Transverse colon (tissue), 4 donors: ENCODE results near the gene USP2. TPM values are rescaled to one million over a fixed set of nuclear protein-coding genes. Genes with fewer than 3 reads are reported as not detected.

Source experiments
- DNase-seq: peaks from one replicate; pipeline ENCODE4 v3.0.0-alpha.2; 2019
- H3K27ac ChIP-seq, 4 donors: fragments of 200-600 bp; sonication (generic); 2 replicates each; pipeline ENCODE4 v1.5.1; 2016 to 2018; ENCODE audit warnings: inconsistent platforms in 4 of 4
- H3K27me3 ChIP-seq: fragments of 200-600 bp; sonication (generic); 2 replicates; pipeline ENCODE4 v1.5.1; 2017; ENCODE audit warnings: inconsistent platforms
- H3K36me3 ChIP-seq, 4 donors: fragments of 200-600 bp; sonication (generic); 2 replicates each; pipeline ENCODE4 v1.5.1; 2017 to 2019; ENCODE audit warnings: inconsistent platforms in 4 of 4
- H3K4me1 ChIP-seq, 4 donors: fragments of 200-600 bp; sonication (generic); 2 replicates each; pipeline ENCODE4 v1.5.1; 2017 to 2020; ENCODE audit warnings: inconsistent platforms in 4 of 4
- H3K4me3 ChIP-seq, 4 donors: fragments of 200-600 bp; sonication (generic); 1 replicate in 1 of 4; 2 replicates in 3 of 4; pipeline versions ENCODE4 v1.5.1 to v1.6.1; 2017 to 2019; ENCODE audit warnings: inconsistent platforms in 4 of 4
- H3K9me3 ChIP-seq, 2 donors: fragments of 200-600 bp; sonication (generic); 2 replicates each; pipeline ENCODE4 v1.5.1; 2017 to 2019; ENCODE audit warnings: inconsistent platforms in 2 of 2
- EP300 ChIP-seq: sonication (generic); formaldehyde crosslinking; IDR thresholded peaks from one replicate; pipeline ENCODE4 v1.6.1; 2017; ENCODE audit warnings: antibody characterized with exemption, low read depth
- POLR2A ChIP-seq: fragments of 450-650 bp; IDR thresholded peaks from one replicate; pipeline ENCODE4 v1.6.1; 2016; ENCODE audit warnings: antibody characterized with exemption, mild to moderate bottlenecking, moderate library complexity
- POLR2AphosphoS5 ChIP-seq, 3 donors: sonication (generic); formaldehyde crosslinking; IDR thresholded peaks; one replicate each; pipeline ENCODE4 v1.6.1; 2016; ENCODE audit warnings: antibody characterized with exemption in 3 of 3
- WGBS, 2 donors: methylation state at CpG; one replicate each; pipeline ENCODE4 v1.1.5; 2018; ENCODE audit warnings: low coverage in 1 of 2; 5-methylcytosine and 5-hydroxymethylcytosine counted together
- in situ Hi-C, 4 donors: fragments of 200-750 bp; cut with MboI; loops; one replicate each; pipeline versions ENCODE4 v1.15.0 to v1.15.1; 2017; ENCODE audit warnings: low sequenced_read_pairs in 3 of 4, low pct_ligation_motif_present in 1 of 4, low pct_unique_long_range_greater_than_20kb in 1 of 4
- intact Hi-C: fragments of 100-400 bp; cut with DNase I; formaldehyde crosslinking; loops from one replicate; pipeline ENCODE4 v1.15.1; 2023; ENCODE audit warnings: low total_unique reads
- total RNA-seq, 4 donors: library from RNA; depleted of rRNA; stranded (reverse); fragments of >200 nt; gene quantifications; one replicate each; pipeline ENCODE4 v1.1.0, GENCODE V29; 2016
- TF ChIP-seq, protein P1 (sequence below), 5 experiments: fragments of 200-600 bp in 3 of 5; fragments of 450-650 bp in 2 of 5; sonication (generic) in 3 of 5; IDR thresholded peaks; 1 replicate in 2 of 5; 2 replicates in 3 of 5; pipeline ENCODE4 v1.5.1; 2016 to 2017; ENCODE audit warnings: antibody characterized with exemption in 5 of 5, inconsistent platforms in 3 of 5, mild to moderate bottlenecking in 2 of 5, moderate library complexity in 1 of 5

USP2 gene
- total RNA-seq, 4 donors from 2014 or later, result 9.8 to 26.6 (median 22.7) TPM

DNA sequence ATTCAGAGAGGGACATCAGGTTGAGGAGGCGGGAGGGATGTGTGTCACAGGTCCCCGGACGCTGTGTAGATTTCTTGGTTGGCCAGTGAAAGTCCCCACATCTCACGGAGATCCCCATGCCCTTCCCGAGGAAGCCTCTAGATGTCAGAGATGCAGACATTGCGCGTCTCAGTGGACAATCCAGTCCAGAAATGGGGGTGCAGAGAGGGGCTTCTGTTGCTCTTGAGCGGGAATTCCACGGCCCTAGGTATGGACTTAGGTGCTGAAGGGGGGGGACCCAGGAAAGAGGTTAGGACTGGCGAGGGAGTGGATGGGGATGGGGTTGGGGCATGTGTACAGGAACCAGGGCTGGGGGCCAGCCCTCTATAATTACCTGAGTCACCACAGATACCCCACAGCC lies 34.5 kb upstream of the USP2 start:
- Histone ChIP-seq H3K9me3 (no peaks in the 10 kb centered on the region), H3K27me3 (peaks cover 9% of the 10 kb centered on the region), H3K36me3 (no peaks in the 10 kb centered on the region), H3K4me3 (no peak overlapping the region), H3K27ac (no peak overlapping the region), H3K4me1 (no peaks in the 10 kb centered on the region)
- in situ Hi-C loops, result no loop called here
- intact Hi-C loops, result no loop called here
- no peak for DNase-seq
- WGBS, 2 donors, result 80 to 91% methylated on average over 1 to 10 of the region's 10 CpGs
- TF ChIP-seq EP300, result no peak
- TF ChIP-seq, protein P1, sequence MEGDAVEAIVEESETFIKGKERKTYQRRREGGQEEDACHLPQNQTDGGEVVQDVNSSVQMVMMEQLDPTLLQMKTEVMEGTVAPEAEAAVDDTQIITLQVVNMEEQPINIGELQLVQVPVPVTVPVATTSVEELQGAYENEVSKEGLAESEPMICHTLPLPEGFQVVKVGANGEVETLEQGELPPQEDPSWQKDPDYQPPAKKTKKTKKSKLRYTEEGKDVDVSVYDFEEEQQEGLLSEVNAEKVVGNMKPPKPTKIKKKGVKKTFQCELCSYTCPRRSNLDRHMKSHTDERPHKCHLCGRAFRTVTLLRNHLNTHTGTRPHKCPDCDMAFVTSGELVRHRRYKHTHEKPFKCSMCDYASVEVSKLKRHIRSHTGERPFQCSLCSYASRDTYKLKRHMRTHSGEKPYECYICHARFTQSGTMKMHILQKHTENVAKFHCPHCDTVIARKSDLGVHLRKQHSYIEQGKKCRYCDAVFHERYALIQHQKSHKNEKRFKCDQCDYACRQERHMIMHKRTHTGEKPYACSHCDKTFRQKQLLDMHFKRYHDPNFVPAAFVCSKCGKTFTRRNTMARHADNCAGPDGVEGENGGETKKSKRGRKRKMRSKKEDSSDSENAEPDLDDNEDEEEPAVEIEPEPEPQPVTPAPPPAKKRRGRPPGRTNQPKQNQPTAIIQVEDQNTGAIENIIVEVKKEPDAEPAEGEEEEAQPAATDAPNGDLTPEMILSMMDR (IDR thresholded peaks at IDR 0.05), result no peak
- no peak for TF ChIP-seq POLR2A
- TF ChIP-seq POLR2AphosphoS5 (IDR thresholded peaks at IDR 0.05), result no peak

DNA sequence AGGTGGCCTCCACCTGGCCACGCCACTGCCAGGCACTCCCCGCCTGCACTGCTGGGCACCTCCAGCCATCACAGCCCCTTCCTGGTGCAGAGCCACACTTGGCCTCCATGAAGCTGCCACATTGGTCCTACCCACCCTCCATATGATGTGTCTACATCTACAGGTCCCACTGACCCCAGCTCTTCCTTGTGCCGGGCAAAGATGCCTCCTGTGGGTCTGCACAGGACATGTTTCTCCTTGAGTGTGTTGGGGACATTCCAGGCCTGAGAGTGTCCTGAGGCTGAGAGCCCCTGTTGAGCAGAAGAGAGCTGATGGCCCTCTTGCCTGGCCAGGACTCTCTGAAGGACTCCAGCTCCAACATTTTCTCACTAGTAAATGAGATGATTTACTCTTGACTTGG lies 34.0 kb upstream of the USP2 start:
- peaks cover 5% of the 10 kb centered on the region for H3K27me3 ChIP-seq
- H3K4me1 ChIP-seq, result no peaks in the 10 kb centered on the region
- DNase-seq, result no peak
- H3K36me3 ChIP-seq, result no peaks in the 10 kb centered on the region
- TF ChIP-seq, protein P1 (IDR thresholded peaks at IDR 0.05), result no peak
- TF ChIP-seq POLR2A (no peak), EP300 (no peak), POLR2AphosphoS5 (IDR thresholded peaks at IDR 0.05) (no peak)
- WGBS, 2 donors, result 89% methylated on average over 3 of the region's 3 CpGs; no CpG with 5 or more reads in 1 of the 2 donors
- no peak overlapping the region for H3K27ac ChIP-seq
- intact Hi-C loops, result no loop called here
- H3K9me3 ChIP-seq, result no peaks in the 10 kb centered on the region
- no peak overlapping the region for H3K4me3 ChIP-seq
- in situ Hi-C loops, result no loop called here

DNA sequence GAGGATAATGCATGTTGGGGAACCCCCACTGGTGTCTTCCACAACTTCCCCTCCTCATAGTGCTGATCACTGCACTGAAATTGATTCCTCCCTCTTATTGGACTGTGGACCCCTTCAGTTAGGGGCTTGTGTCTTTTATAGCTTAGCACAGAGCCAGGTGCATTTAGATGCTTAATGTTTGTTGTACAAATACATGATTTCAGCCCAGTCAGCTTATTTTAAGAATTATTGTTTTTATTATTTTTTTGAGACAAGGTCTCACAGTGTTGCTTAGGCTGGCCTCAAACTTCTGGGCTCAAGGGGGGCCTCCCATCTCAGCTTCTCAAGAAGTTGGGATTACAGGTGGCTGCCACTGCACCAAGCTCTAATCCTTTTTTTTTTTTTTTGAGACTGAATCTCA lies 33.2 kb upstream of the USP2 start:
- Histone ChIP-seq H3K4me1 (no peaks in the 10 kb centered on the region), H3K9me3 (no peaks in the 10 kb centered on the region), H3K36me3 (no peaks in the 10 kb centered on the region), H3K27ac (no peak overlapping the region), H3K4me3 (no peak overlapping the region), H3K27me3 (no peaks in the 10 kb centered on the region)
- no peak for DNase-seq
- in situ Hi-C loops, result no loop called here
- TF ChIP-seq POLR2AphosphoS5 (IDR thresholded peaks at IDR 0.05) (no peak), POLR2A (no peak), EP300 (no peak)
- TF ChIP-seq, protein P1 (IDR thresholded peaks at IDR 0.05), result no peak
- intact Hi-C loops, result no loop called here

DNA sequence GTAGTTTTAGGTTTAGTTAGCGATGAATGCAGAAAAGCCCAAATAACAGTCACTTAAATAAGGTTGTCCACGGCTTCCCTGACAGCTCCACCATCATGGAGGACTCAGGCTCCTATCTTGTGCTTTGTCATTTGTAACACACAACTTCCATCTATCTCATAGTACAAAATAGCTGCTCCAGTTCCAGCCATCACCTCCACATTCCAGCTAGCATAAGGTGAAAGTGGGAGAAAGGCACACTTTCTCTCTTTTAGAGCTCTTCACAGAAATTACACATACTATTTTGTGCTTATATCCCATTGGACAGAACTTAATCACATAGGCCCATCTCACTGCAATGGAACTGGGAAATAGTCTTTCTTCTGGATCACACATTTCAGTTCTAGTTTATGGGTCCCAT lies 32.8 kb upstream of the USP2 start:
- in situ Hi-C loops (no loop called here), intact Hi-C loops (no loop called here)
- H3K27ac ChIP-seq, result no peak overlapping the region
- no peaks in the 10 kb centered on the region for H3K36me3 ChIP-seq
- 85 to 91% methylated on average over 2 of the region's 2 CpGs for WGBS, 2 donors
- no peak overlapping the region for H3K4me3 ChIP-seq
- no peak for TF ChIP-seq POLR2AphosphoS5 (IDR thresholded peaks at IDR 0.05)
- TF ChIP-seq POLR2A, result no peak
- TF ChIP-seq EP300, result no peak
- TF ChIP-seq, protein P1 (IDR thresholded peaks at IDR 0.05), result no peak
- no peak for DNase-seq
- no peaks in the 10 kb centered on the region for H3K4me1 ChIP-seq
- no peaks in the 10 kb centered on the region for H3K27me3 ChIP-seq
- no peaks in the 10 kb centered on the region for H3K9me3 ChIP-seq
